KG1 (cell line): ENCODE results near the gene HRAS.
"Not testable (repeated sequence)": the region's sequence is repeated elsewhere in the genome, so short reads cannot be mapped to it uniquely, and the experiment has no call there.

Experiments
- DNase-seq: peaks from one replicate; lab custom pipeline; 2025; lab: John Stamatoyannopoulos, UW

The HRAS gene

GRCh38 chr11:535519-536454, at the start of gene HRAS:
HRAS (minus strand) TSS chr11:535576.
- DNase-seq: peak; percentile 91

GRCh38 chr11:584287-584686, 48.9 kb upstream of the HRAS start:
- no peak for DNase-seq

- DNase-seq: no peak
Measured at GRCh38 chr11:581752-582151, 46.4 kb upstream of the HRAS start.

- no peak for DNase-seq
Measured at GRCh38 chr11:581342-581741, 46.0 kb upstream of the HRAS start.

GRCh38 chr11:579830-580601, 44.6 kb upstream of the HRAS start:
- no peak for DNase-seq

GRCh38 chr11:578276-579035, 43.1 kb upstream of the HRAS start:
- DNase-seq: no peak

- no peak for DNase-seq
Measured at GRCh38 chr11:577611-577894, 42.2 kb upstream of the HRAS start.

- no peak for DNase-seq
Measured at GRCh38 chr11:576811-577610, 41.6 kb upstream of the HRAS start.

GRCh38 chr11:575996-576768, 40.8 kb upstream of the HRAS start, which contains the start of gene PHRF1:
PHRF1 (plus strand) TSS chr11:576470; CDS start chr11:581513, 5,043 bp downstream.
- DNase-seq: peak; percentile 87

- no peak for DNase-seq
Measured at GRCh38 chr11:575313-575995, 40.1 kb upstream of the HRAS start.

- DNase-seq: no peak
Measured at GRCh38 chr11:574632-575312, 39.4 kb upstream of the HRAS start.

- not testable (repeated sequence) for DNase-seq
Measured at GRCh38 chr11:574031-574570, 38.7 kb upstream of the HRAS start.

GRCh38 chr11:573146-573759, 37.9 kb upstream of the HRAS start:
- no peak for DNase-seq

GRCh38 chr11:571802-572185, 36.4 kb upstream of the HRAS start:
- no peak for DNase-seq

GRCh38 chr11:569158-569885, 33.9 kb upstream of the HRAS start:
- no peak for DNase-seq

GRCh38 chr11:568306-569157, 33.2 kb upstream of the HRAS start:
- DNase-seq: peak; percentile 77

GRCh38 chr11:567629-568292, 32.4 kb upstream of the HRAS start:
- DNase-seq: no peak
